Stimulated activated CD4-positive, alpha-beta T cell treated with anti-CD3 and anti-CD28 coated beads, TNF-alpha, amount 100 ng/mL, for 1 hour (primary cell): Measurements from ENCODE around the gene KCNIP2.

Experiments used
- DNase-seq, 3 donors: peaks; one replicate each; pipeline ENCODE4 v3.0.0-alpha.2; 2020; ENCODE audit warnings: low read depth in 3 of 3, low spot score in 1 of 3

KCNIP2 gene

DNA sequence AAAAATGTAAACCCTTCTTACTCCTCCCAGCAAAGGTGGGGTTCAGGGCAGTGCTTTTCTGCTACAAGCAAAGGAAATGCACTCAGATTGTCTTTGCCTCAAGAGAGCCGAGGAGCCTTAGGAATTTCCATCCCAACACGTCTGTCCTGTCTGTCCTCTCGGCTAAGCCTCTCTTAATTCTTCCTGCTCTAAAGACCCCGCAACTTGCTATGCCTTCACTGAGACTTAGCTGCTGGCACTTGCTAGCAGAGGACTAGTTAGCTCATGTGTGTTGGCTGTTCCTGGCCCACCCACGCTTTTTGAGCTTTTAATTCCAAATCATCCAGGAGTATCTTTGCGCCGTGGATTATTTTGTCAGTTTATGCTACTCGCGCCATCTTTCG is 59.9 kb downstream of the KCNIP2 start:
- DNase-seq: no peak

DNA sequence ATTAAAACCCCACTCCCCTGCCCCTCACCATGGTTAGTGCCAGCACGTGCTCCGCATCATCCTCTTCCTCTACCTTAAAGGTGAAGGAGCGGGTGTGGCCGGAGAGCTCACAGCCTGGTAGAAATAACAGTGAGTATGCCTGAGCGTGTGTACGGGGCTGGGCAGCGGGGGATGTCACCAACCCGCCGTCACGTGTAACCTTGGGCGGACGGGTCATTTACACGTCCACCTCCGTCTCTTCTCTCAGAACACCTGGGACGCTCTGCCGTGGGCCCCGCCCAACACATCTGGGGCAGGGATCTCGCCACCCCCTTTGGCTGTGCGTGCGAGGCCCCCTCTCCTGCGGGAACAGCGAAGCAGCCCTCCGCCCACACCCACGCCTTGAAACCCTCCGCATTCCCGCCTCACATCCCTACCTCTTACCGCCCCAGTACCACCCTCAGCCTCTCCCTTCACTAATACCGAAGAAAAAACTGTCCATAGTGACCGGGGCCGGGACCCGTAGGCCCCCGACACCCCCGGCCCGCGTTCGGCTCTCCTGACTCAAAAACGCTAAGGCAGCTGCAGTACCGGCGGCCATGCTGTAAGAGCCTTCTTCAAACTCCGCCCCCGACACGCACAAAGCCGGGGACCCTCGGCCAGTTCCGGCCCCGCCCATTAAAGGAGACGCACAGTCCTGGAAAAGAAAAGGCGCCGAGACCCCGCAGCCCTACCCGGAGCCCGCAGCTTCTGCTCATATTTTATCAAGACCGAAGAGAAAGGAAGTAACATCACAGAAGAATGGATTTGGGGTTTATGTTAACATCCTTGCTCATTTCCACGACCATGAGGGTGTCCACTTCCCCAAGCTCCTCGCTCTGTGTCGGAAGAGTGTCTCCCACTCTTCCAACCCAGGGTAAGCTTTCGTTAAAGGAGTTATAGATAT is 60.5 kb downstream of the KCNIP2 start, which contains the start of gene NPM3:
Gene NPM3 (minus strand): TSS at position 636 of the 925 bp plus-strand sequence. CDS start 56 bp downstream, at position 580.
- DNase-seq: peak; percentile 42 to 79 (median 52)

GRCh38 chr10:101781984-101782810 is 61.4 kb downstream of the KCNIP2 start:
- no peak for DNase-seq

- DNase-seq: no peak
These were observed 62.0 kb downstream of the KCNIP2 start for GRCh38 chr10:101781655-101781983.

DNA sequence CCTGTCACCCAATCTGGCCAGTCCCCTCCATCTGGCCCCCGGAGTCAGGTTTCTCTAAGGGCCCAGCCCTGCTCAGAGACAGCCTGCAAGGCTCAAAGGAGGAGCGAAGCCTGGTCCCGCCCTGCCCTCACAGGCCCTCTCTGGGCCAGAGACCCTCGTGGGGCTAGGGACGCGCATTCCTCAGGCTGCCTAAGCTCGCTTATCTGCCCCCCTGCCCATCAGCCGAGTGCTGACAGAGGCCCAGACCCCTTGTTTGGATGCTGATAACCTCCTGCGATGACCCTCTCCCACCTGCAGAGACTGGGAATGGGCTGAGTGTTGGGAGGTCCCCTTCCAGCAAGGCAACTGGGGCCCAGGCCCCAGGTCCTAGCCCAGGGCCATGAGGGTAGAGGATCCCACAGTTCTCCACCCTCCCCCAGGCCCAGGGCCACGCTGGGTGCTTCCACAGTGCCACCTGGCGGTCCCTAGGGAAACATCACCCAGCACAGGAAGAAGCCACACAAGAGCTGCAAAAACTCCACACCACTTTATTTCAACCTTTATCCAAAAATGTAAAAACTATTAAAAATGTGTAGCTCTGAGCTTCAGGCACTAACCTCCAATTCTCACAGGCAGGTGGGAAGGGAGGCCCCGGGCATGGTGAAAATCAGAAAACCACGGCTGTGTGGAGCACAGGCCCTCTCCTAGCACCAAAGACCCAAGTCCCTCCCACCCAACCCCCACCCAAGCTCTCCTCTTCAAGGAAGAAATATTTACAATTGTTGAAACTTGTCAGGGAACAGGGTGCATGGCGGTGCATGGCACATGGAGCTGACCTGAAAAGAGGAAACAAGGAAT is 62.6 kb downstream of the KCNIP2 start:
- DNase-seq: peak; percentile 28 to 63 (median 31)

DNA sequence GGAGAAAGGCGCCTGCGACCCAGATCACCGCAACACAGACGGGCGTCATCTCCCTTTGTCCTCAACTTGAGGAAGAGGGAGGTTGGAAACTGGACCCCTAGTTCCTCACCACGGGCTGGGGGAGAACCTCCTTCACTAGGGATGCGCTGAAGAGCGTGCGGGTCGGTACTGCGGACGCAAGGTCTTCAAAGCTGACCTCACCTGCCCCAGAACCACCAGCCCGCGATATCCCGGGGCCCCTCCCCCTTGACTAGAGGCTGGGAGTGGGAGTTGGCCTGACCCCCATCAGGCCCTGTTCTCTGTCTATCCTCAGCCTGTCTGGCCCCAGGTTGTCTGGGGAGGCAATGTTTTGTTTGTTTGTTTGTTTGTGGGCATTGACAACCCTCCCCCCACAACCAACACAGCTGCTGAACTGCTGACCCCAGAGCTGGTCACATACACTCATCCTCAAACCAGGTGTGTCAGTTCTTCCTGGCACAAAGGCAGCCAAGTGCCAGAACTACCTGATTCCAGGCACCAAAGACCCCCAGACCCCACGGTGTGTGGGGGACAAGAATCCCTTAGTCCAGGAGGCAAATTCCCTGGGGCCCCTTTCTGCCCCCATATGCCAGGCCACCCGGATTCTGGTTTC is 63.3 kb downstream of the KCNIP2 start:
- DNase-seq: no peak

- peak; percentile 47 to 86 (median 63) for DNase-seq
These were observed 63.9 kb downstream of the KCNIP2 start for GRCh38 chr10:101779544-101780186.

- no peak for DNase-seq
These were observed 64.6 kb downstream of the KCNIP2 start for GRCh38 chr10:101778781-101779543.

GRCh38 chr10:101778151-101778780 is 65.3 kb downstream of the KCNIP2 start:
- DNase-seq: no peak

DNA sequence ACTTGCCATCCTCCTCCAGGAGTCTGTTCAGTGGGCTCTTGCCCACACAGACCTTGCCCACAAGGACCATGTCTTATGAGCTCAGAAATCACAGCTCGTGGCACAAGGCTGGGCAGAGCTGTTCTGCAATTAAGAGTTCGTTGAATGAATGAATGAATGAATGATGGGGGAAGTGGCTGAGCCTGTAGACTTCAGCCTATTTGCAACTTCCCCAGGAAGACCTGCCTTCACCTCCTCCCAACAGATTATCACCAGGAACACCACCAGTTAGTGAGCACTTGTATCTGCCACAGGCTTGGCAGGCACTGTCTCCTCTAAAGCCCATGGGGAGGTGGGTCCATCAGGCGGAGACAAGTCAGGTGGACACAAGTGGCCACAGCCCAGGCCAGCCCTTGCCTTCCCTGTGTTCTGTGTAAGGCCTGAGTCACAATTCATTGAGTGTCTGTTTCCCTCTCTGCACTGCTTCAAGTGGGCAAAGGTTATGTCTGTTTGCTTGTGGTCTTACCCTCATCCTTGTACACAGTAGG is 65.9 kb downstream of the KCNIP2 start:
- DNase-seq: no peak

- DNase-seq: no peak
These were observed 67.3 kb downstream of the KCNIP2 start for GRCh38 chr10:101776161-101776817.
